Left renal cortex interstitium (tissue), 4 donors: ENCODE results near the gene SPINK13. TPM values are rescaled to one million over a fixed set of nuclear protein-coding genes. Genes with fewer than 3 reads are reported as not detected.
A peak's percentile ranks its signal among the peaks of the same experiment; 100 is the strongest.
"Not testable (repeated sequence)": the region's sequence is repeated elsewhere in the genome, so short reads cannot be mapped to it uniquely, and the experiment has no call there.

Experiments used
- DNase-seq, 4 donors: peaks; one replicate each; pipeline ENCODE4 v3.0.0-alpha.2; 2013; ENCODE audit warnings: low read depth in 4 of 4, low spot score in 2 of 4, missing footprints in 1 of 4
- polyA plus RNA-seq, 4 donors: library from polyadenylated mRNA; unstranded; fragments of 120-200 nt; gene quantifications; one replicate each; pipeline ENCODE4 v1.2.1, GENCODE V29; 2013; ENCODE audit not compliant: insufficient read length in 4 of 4

SPINK13 gene, protein sequence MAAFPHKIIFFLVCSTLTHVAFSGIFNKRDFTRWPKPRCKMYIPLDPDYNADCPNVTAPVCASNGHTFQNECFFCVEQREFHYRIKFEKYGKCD
- under 1 TPM in 3 of 4 donors, not detected in 1; 0.23 to 0.79 (median 0.58) TPM for polyA plus RNA-seq

GRCh38 chr5:148268566-148268965, at the start of gene SPINK13:
Gene SPINK13 (plus strand): TSS chr5:148268794. CDS start chr5:148270073, 1,279 bp downstream.
- no peak for DNase-seq

DNA sequence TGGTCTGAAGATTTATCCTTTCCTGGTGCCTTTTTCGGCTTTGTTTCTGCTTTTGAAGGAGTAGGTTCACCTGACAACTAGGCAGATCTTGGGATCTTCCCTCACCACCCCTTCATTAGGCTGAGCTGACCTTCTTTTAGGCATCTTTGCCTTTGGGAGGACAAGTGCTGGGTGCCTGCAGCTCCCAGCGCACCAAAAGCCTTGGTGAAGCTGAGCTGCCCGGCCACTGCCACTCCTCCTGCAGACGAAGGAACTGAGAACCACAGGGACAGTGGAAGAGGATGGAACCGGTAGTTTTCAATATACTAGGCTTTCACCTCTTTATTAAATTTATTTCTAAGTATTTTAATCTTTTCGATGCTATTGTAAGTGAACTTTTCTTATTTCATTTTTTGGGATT, 47.1 kb upstream of the SPINK13 start:
- no peak for DNase-seq

DNA sequence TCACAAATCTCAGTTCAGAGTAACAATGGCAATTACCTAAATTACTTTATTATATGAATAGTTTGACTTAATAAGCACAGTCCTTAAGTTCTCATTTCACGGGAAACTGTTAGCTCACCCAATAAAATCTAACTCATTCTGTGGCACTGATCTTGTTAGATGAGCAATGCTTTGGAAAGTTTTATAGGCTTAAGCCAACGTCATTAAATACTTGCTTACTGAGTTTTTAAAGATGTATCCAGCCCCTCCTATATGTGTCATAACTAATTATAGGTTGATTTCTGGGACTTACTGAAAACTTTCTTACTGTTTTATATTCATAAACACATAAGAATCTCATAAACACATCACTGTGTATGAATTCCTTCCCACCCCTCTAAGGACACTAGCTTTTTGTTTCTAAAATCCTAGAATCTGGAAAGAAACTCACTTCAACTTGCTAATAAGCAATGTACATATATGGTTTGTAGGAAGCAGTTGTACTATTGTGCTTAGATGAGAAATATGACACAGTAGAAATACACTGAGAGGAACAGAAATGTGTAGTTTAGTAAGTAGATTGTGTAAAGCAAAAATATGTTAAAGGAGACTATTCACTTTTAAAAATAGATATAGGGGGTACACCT, 44.4 kb upstream of the SPINK13 start:
- no peak for DNase-seq

DNA sequence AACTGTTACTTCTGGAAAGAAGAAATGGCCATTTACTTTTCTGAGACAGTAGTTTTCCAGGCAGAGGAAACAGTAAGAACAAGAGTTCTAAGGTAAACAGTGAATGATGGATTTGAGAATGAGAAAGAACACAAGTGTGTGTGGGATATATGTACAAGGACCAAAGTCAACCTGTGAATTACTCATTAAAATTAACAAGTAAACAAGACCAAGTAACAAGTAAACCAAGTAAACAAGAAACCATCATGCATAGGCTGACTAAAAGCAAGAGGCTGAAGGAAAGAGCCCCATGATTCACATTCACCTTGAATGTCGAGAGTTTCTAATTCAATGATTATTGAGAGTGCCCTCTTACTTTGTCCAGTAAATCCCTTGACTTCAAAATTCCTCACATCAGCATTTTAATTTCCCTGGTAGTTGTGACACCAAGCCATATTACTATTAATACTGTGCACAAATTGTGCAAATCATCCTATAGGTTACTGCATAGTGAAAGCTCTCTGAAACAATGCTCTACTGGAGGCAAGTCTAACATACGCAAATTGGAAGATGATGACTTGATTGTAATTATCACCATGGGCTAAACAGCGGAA, 40.1 kb upstream of the SPINK13 start:
- no peak for DNase-seq

DNA sequence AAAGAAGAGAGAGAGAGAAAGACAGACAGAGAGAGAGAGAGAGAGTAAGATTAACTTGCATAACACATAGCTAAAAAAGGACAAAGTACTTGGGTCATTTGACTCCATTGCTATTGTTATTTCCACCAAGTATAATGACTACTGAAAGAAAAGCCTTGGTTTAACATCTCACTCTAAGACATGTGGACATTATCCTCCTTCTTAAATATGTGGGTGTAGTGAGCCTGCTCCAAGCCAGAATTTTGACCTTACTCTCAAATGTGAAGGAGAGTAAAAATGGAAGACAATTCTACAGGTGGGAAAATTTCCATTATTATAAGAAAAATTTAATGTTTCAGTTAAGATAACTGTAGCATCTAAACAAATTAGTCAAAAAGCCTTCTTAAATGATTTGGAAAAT, 38.8 kb upstream of the SPINK13 start:
- no peak for DNase-seq

- no peak for DNase-seq
Observed at GRCh38 chr5:148230240-148230639, 38.4 kb upstream of the SPINK13 start.

- DNase-seq: peak in 1 of 4 donors; percentile 2
Observed at GRCh38 chr5:148237785-148238417, 30.7 kb upstream of the SPINK13 start.

DNA sequence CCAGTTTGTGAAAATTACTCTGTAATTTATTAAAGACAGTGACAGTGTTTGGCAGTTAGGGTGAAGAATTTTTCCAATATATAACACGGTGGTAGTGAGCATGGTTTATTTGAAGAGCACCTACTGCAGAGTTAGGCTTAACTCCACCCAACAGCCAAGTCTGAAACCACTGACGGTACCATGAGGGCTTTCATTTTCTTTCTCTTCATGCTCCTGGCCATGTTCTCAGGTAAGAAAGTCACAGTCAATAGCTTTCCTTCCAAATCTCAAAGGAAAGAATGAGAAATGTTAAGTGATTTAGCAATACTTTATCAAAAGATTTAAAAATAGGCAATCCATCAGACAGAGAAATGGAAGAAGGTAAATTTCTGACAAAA, 30.2 kb upstream of the SPINK13 start, which contains the start of gene MARCOL:
TSS of gene MARCOL (plus strand) at position 108 of the 377 bp plus-strand sequence. CDS start at position 181, 73 bp downstream.
- DNase-seq: no peak

DNA sequence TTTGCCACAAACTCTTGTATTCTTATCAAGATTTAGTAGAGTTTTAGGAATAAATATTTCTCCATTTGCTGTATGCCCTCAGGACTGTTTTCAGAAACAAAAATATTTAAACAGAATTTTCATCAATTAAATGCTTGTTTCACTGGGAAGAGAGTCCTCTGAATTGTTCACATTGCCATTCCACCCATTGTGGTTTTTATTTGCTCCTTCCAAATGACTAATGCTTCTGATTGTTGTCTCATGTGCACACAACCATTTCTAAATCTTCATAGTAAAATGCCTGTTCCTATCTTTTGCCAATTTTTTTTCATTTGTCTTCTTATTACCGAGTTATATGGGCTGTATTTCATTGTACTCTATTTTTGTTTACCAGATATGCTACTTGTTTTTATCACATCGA, 19.7 kb upstream of the SPINK13 start:
- no peak for DNase-seq

DNA sequence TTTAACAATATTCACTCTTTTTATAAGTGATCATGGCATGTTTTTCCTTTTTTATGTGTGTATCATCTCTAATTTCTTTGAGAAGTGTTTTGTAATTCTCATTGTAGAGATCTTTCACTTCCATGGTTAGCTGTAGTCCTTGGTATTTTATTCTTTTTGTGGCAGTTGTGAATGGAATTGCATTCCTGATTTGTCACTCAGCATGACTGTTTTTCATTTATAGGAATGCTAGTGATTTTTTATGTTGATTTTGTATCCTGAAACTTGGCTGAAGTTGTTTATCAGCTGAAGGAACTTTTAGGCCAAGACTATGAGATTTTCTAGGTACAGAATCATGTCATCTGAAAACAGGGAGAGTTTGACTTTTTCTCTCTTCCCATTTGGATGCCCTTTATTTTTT, 13.1 kb upstream of the SPINK13 start:
- no peak for DNase-seq

- DNase-seq: no peak
Observed at GRCh38 chr5:148259288-148259687, 9.3 kb upstream of the SPINK13 start.

- DNase-seq: no peak
Observed at GRCh38 chr5:148261221-148261620, 7.4 kb upstream of the SPINK13 start.

GRCh38 chr5:148267962-148268361, 632 bp upstream of the SPINK13 start:
- DNase-seq: no peak

DNA sequence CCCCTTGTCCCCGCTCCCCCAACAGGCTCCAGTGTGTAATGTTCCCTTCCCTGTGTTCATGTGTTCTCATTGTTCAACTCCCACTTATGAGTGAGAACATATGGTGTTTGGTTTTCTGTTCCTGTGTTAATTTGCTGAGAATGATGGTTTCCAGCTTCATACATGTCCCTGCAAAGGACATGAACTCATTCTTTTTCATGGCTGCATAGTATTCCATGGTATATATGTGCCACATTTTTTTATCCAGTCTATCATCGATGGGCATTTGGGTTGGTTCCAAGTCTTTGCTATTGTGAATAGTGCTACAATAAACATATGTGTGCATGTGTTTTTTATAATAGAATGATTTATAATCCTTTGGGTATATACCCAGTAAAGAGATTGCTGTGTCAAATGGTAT, 6.5 kb downstream of the SPINK13 start:
- DNase-seq: not testable (repeated sequence)

- DNase-seq: not testable (repeated sequence)
Observed at GRCh38 chr5:148280893-148281292, 12.3 kb downstream of the SPINK13 start.

DNA sequence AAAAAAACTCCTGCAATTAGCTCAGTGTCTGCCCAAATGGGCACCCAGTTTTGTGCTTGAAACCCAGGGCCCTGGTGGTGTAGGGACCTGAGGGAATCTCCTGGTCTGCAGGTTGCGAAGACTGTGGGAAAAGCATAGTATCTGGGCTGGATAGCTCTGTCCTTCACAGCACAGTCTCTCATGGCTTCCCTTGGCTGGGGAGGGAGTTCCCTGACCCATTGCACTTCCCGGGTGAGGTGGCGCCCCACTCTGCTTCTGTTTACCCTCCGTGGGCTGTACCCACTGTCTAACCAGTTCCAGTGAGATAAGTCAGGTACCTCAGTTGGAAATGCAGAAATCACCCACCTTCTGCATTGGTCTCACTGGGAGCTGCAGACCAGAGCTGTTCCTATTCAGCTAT, 12.7 kb downstream of the SPINK13 start:
- DNase-seq: not testable (repeated sequence)

DNA sequence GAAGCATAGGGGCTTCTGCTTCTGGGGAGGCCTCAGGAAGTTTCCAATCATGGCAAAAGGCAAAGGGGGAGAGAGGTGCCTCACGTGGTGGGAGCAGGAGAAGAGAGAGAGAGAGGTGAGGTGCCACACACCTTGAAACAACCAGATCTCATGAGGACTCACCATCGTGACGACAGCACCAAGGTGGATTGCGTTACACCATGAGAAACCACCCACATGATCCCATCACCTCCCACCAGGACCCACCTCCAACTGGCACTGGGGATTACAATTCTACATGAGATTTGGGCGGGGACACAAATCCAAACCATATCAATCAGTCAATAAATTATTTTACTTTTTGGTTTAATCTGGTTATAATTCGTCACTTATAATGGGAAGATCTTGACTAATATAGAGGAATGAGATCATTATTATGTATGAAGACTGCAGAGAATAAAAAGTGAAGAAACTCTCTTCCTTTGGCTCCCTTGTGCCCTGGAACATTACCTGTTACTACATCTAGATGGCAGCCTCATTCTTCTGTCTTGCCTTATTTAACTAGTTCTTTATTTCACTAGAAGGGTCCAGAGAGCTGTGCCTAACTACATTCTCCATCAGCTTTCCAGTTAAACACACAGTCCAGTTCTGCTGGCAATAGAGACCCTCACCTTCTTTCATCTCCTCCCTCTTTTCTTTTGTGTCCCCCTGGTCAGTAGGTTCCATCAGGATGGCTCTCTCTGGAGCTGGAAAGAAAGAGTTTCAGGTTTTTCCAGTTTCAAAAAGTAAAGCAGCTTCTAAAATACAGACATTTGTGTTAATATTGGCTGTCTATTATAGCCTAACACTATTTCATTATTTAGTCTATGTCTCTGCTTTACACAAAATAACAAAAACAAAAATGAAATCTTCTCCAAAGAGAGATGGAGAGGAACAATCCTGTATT, 21.9 kb downstream of the SPINK13 start:
- DNase-seq: no peak

DNA sequence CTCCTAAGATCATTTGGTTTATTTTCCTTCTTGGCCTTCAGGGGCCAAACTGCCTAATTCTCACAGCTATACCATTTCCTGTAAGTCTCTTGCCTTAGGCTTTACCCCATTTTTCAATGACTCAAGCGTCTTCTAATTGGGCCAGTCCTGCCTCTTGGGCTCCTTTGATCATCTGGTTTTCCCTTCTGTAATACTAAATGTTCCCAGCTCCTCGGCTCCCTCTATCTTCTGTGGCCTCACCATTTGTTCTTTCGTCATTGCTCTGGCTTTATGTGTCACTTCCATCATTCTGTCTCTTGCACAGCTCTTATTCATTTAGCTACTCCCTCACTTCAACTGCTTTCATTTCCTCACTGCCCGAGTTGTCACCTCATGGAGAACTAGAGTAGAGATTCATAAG, 29.1 kb downstream of the SPINK13 start:
- DNase-seq: no peak

GRCh38 chr5:148306446-148306845, 37.9 kb downstream of the SPINK13 start:
- DNase-seq: no peak

- no peak for DNase-seq
Observed at GRCh38 chr5:148309019-148309418, 40.4 kb downstream of the SPINK13 start.

DNA sequence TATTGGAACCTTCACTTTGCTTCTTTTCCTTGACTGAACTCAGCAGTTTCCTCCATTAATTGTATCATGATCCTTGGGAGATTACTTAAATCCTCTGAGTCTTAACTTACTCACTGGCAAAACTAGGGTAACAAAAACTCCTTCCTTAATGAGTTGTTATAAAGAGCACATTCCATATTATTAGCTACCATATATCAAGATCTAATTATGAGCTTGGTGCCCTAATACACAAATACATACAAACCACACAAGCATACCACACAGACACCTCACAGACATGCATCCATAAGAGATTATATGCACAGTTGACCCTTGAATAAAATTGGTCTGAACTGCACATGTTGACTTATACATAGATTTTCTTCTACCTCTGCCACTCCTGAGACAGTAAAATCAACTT, 41.2 kb downstream of the SPINK13 start:
- DNase-seq: no peak
